Activated CD4-positive, alpha-beta T cell treated with anti-CD3 and anti-CD28 coated beads, Interleukin-2, Interleukin-4, amounts not matched to agents 100 ng/mL and 50 ng/mL, durations not matched to agents 16 hours and 8 hours (primary cell): ENCODE results near the gene CD27.
"Not testable (repeated sequence)": the region's sequence is repeated elsewhere in the genome, so short reads cannot be mapped to it uniquely, and the experiment has no call there.

Source experiments
- DNase-seq: peaks from one replicate; pipeline ENCODE4 v3.0.0-alpha.2; 2020; ENCODE audit warnings: low spot score

CD27 gene

GRCh38 chr12:6461401-6462233 lies 16.9 kb downstream of the CD27 start:
- peak; percentile 94 for DNase-seq

DNA sequence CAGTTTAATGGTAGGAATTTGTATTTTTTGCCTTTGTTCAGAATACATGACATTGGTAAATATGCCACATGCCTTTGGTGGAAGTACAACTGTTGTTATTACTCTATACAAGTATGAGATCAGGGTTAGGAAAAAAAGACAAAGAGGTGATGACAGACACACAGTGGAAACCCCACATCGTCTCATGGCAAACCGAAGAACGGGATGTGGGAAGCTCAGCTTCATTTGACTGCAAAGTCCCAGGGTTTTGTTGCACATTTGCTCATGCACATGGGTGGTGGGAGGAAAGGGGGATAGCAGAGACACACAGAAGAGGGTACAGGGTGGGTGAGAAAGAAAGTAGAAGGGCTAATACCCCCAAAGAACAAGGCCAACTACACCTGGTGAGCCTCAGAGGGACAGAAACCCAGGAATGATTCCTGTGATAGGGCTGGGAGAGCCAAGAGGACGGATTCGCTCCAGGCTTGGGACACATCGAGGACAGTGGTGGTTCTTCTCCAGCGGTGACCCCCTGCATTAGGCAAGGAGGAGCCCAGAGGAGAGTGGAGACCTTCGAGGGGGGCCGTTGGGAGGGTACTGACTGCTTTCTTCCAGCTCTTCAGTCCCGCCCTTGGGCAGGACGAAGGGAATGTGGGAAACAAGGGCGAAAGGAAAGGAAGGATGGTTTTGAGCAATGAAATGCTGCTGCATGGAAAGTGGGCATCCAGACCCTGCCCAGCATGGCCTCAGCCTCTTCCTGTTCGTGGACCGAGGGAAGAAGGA lies 17.7 kb downstream of the CD27 start:
- no peak for DNase-seq

- no peak for DNase-seq
Observed at GRCh38 chr12:6463216-6463615, 18.5 kb downstream of the CD27 start.

DNA sequence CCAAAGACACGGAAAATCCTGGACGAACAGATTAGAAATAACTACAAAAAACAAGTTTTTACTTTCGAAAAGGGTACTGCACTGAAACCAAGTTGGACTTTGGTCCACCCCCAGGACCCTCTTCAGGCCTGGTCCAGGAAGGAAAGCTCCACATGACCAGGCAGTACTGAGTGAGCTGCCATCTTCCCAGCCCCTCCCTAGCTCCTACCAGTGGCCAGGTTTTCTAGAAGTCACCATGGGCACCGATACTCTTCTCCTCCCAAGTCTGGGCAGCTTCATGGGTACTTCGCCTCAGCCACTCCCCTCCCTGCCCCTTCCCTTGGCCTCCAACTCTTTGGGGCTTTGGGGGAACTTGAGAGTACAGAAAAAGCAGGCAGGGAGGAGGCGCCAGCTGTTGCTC lies 19.1 kb downstream of the CD27 start:
- no peak for DNase-seq

DNA sequence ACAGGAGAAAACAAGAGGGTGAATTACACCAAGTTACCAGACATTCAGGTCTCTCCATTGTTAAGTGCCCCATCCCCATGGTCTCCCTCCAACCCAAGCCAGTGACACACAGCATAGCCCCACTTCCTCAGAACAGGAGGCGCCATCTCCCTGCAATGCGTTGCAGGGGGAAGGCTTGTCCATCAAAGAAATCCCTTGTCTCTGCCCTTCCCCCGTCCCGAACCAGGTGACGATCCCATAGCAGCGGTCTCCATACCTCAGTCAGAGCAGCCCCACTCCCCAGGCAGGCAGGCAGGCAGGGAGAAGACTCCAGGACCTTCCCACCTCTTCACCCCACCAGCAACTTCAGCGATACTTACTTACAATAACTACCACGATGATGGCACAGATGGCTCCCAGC lies 19.8 kb downstream of the CD27 start:
- no peak for DNase-seq

- DNase-seq = no peak
Observed at GRCh38 chr12:6465467-6466183, 20.9 kb downstream of the CD27 start.

GRCh38 chr12:6466184-6466573 lies 21.4 kb downstream of the CD27 start:
- no peak for DNase-seq

DNA sequence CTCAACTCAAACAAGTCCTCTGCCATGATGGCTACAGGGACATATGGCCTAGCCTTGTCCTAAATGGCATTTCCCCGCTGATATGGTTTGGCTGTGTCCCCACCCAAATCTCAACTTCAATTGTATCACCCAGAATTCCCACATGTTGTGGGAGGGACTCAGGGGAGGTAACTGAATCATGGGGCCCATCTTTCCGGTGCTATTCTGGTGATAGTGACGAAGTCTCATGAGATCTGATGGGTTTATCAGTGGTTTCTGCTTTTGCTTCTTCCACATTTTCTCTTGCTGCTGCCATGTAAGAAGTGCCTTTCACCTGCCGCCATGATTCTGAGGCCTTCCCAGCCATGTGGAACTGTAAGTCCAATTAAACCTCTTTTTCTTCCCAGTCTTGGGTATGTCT lies 22.0 kb downstream of the CD27 start:
- DNase-seq = not testable (repeated sequence)

DNA sequence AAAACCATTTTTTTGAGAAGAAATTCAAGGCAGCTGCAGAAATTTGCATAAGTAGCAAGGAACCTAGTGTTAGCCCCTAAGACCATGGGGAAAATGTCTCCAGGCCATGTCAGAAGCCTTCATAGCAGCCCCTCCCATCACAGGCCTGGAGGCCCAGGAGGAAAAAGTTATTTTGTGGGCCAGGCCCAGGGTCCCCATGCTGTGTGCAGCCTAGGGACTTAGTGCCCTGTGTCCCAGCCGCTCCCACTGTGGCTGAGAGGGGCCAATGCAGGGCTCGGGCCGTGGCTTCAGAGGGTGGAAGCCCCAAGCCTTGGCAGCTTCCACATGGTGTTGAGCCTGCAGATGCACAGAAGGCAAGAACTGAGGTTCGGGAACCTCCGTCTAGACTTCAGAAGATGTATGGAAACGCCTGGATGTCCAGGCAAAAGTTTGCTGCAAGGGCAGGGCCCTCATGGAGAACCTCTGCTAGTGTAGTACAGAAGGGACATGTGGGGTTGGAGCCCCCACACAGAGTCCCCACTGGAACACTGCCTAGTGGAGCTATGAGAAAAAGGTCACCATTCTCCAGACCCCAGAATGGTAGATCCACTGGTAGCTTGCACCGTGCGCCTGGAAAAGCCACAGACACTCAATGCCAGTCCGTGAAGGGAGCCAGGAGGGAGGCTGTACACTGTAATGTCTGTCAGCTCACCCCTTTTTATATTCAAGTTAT lies 23.0 kb downstream of the CD27 start:
- DNase-seq = not testable (repeated sequence)

DNA sequence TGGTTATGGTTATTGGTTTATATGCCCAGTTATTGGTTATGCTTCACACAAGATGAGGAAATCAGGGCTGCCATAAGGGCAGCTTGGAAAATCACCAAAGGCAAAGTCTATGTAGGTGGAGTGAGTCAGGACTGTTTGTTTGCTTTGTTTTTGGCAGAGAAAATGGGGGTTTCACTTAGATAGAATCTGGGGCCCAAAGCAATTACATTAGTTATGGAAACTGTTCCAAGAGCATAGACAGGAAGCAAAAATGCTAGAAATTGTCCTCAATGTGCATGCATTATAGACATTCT lies 23.5 kb downstream of the CD27 start:
- DNase-seq = no peak

DNA sequence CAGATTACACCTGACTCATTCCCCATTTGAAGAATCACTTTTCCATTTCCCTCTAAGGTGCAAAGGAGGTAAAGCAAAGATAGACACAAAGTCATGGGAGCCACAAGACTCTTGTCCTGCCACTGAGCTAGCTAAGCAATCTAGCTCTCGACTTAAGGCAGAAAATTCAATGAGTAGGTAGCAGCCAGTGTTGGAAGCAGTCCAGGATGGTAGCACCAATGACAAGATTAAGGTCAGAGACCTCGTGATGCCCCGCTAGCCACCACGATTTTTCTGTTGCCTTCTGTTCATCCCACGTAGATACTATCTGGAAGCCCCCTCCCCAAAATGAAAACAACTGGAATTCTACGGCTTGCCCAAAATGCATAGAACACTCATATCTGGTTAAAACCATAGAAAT lies 24.3 kb downstream of the CD27 start:
- DNase-seq = no peak

GRCh38 chr12:6469609-6470374 lies 25.0 kb downstream of the CD27 start:
- DNase-seq = no peak

- DNase-seq = peak; percentile 99
Observed at GRCh38 chr12:6470375-6471163, 25.8 kb downstream of the CD27 start, which contains the start of gene VAMP1. VAMP1 (minus strand) TSS chr12:6470677; CDS start chr12:6470531, 146 bp downstream.

GRCh38 chr12:6471989-6472360 lies 27.2 kb downstream of the CD27 start:
- no peak for DNase-seq

DNA sequence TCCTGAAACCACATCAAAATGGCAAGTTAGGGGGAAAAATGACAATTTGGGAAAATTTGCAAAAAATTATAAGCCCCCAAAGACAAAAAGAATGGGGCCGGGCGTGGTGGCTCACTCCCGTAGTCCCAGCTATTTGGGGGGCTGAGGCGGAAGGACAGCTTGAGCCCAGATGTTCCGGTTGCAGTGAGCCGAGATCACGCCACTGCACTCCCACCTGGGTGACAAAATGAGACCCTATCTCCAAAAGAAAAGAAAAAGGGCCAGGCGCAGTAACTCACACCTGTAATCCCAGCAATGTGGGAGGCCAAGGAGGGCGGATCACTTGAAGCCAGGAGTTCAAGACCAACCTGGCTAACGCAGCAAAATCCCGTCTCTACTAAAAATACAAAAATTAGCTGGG lies 27.7 kb downstream of the CD27 start:
- DNase-seq = no peak

DNA sequence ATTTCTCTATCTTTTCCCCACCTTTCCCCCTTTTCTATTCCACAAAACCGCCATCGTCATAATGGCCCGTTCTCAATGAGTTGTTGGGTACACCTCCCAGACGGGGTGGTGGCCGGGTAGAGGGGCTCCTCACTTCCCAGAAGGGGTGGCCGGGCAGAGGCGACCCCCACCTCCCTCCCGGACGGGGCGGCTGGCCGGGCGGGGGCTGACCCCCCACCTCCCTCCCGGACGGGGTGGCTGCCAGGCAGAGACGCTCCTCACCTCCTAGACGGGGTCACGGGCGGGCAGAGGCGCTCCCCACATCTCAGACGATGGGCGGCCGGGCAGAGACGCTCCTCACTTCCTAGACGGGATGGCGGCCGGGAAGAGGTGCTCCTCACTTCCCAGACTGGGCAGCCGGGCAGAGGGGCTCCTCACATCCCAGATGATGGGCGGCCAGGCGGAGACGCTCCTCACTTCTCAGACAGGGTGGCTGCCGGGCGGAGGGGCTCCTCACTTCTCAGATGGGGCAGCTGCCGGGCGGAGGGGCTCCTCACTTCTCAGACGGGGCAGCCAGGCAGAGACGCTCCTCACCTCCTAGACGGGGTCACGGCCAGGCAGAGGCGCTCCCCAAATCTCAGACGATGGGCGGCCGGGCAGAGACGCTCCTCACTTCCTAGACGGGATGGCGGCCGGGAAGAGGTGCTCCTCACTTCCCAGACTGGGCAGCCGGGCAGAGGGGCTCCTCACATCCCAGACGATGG lies 30.6 kb downstream of the CD27 start:
- not testable (repeated sequence) for DNase-seq

GRCh38 chr12:6476489-6476888 lies 31.7 kb downstream of the CD27 start:
- no peak for DNase-seq

- not testable (repeated sequence) for DNase-seq
Observed at GRCh38 chr12:6477601-6478377, 33.0 kb downstream of the CD27 start.

- DNase-seq = no peak
Observed at GRCh38 chr12:6478416-6478815, 33.7 kb downstream of the CD27 start.
